ENCODE results near the gene HCFC1.

DNA sequence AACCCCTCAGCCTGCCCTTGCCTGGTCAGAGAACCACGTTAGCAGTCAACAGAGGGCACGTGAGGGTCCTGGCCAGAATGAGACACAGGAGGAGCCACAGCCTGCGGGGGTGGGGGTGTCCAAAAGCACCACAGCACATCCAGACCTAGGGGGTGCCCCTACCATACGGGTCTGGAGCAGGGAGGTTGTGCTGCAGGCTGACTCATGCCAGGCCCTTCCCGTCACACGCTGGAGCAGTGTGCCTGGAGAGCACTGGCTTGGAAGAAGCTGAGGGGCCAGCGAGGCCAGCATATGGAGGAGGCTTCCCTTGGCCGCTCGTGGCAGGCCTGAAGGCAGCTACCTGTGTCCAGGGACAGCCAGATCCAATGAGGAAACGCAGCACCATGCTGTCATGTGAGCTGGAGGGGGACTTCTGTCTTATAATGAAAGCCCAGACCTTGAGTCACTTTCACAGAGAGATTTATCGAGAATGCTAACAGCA lies 49.6 kb upstream of the HCFC1 start:
- TF ChIP-seq, protein P1, sequence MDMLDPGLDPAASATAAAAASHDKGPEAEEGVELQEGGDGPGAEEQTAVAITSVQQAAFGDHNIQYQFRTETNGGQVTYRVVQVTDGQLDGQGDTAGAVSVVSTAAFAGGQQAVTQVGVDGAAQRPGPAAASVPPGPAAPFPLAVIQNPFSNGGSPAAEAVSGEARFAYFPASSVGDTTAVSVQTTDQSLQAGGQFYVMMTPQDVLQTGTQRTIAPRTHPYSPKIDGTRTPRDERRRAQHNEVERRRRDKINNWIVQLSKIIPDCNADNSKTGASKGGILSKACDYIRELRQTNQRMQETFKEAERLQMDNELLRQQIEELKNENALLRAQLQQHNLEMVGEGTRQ (IDR thresholded peaks at IDR 0.05; ENCODE audit: borderline replicate concordance, low read depth, low read length): no peak
- TF ChIP-seq, protein P2, sequence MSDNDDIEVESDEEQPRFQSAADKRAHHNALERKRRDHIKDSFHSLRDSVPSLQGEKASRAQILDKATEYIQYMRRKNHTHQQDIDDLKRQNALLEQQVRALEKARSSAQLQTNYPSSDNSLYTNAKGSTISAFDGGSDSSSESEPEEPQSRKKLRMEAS (IDR thresholded peaks at IDR 0.05; ENCODE audit: low read depth): peak; percentile 52
- TF ChIP-seq, protein P3, sequence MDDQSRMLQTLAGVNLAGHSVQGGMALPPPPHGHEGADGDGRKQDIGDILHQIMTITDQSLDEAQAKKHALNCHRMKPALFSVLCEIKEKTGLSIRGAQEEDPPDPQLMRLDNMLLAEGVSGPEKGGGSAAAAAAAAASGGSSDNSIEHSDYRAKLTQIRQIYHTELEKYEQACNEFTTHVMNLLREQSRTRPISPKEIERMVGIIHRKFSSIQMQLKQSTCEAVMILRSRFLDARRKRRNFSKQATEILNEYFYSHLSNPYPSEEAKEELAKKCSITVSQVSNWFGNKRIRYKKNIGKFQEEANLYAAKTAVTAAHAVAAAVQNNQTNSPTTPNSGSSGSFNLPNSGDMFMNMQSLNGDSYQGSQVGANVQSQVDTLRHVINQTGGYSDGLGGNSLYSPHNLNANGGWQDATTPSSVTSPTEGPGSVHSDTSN (IDR thresholded peaks at IDR 0.05): no peak
- TF ChIP-seq FOXM1 (IDR thresholded peaks at IDR 0.05; ENCODE audit: low read depth): no peak
- TF ChIP-seq, protein P4, sequence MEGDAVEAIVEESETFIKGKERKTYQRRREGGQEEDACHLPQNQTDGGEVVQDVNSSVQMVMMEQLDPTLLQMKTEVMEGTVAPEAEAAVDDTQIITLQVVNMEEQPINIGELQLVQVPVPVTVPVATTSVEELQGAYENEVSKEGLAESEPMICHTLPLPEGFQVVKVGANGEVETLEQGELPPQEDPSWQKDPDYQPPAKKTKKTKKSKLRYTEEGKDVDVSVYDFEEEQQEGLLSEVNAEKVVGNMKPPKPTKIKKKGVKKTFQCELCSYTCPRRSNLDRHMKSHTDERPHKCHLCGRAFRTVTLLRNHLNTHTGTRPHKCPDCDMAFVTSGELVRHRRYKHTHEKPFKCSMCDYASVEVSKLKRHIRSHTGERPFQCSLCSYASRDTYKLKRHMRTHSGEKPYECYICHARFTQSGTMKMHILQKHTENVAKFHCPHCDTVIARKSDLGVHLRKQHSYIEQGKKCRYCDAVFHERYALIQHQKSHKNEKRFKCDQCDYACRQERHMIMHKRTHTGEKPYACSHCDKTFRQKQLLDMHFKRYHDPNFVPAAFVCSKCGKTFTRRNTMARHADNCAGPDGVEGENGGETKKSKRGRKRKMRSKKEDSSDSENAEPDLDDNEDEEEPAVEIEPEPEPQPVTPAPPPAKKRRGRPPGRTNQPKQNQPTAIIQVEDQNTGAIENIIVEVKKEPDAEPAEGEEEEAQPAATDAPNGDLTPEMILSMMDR (IDR thresholded peaks at IDR 0.05): no peak
- TF ChIP-seq CHD2 (IDR thresholded peaks at IDR 0.05; ENCODE audit: low read length, partially characterized antibody): no peak
- TF ChIP-seq EP300 (IDR thresholded peaks at IDR 0.05; ENCODE audit: borderline replicate concordance in 1 of 2, low read depth in 1 of 2, low read length in 1 of 2): no peak
- no peak for TF ChIP-seq POLR2AphosphoS5 (IDR thresholded peaks at IDR 0.05; ENCODE audit: low read depth, low read length)
- TF ChIP-seq USF1 (IDR thresholded peaks at IDR 0.05; ENCODE audit: borderline replicate concordance, low read depth): no peak
- TF ChIP-seq RAD21 (IDR thresholded peaks at IDR 0.05; ENCODE audit: low read length): no peak
- TF ChIP-seq SIN3A (IDR thresholded peaks at IDR 0.05; ENCODE audit: borderline replicate concordance, low read depth, low read length): no peak
